ENCODE results near the gene EEFSEC.
"Not testable (repeated sequence)": the region's sequence is repeated elsewhere in the genome, so short reads cannot be mapped to it uniquely, and the experiment has no call there.

EEFSEC gene

DNA sequence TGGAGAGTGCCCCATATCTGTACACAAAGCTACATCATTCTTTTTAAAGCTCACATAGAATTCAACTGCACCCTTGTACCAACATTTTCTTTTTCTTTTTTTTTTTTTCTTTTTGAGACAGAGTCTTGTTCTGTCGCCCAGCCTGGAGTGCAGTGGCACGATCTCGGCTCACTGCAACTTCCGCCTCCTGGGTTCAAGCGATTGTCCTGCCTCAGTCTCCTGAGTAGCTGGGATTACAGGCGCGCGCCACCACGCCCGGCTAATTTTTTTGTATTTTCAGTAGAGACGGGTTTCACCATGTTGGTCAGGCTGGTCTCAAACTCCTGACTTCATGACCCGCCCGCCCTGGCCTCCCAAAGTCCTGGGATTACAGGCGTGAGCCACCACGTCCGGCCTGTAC, 1.1 kb downstream of the EEFSEC start:
- DNase-seq: not testable (repeated sequence)

DNA sequence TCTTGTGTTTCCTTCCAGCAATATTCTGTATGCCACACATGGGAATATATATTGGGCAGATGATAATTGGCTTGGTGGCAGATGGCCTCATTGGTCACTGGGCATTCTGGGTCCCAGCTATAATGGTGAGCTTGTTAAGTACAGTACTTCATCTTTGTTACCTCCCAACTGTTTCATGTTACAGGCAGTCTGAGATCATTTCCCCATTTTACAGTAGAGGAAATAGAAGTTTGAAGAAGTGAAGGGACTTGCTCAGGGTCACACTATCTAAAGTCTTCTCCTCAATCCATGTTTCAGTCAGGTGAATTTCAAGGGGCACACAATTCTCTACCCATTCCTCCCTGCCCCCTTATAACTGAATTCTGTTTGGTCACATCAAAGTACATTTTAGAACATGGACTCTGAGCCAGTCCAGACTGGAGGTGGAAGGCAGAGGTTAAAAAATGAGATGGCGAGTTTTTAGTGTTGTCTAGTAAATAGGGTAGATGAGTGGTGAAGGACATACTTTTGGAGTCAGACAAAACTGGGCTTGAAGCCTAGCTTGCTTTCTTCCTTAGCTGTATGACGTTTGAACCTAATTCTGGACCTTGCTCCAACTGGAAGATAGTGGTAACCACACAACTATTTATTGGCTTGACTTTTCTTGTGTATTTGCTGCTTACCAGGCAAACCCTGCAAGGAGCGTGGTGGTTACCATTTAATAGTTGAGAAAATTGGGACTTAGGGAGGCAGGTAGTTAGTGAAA, 2.5 kb downstream of the EEFSEC start:
- no peak for DNase-seq

DNA sequence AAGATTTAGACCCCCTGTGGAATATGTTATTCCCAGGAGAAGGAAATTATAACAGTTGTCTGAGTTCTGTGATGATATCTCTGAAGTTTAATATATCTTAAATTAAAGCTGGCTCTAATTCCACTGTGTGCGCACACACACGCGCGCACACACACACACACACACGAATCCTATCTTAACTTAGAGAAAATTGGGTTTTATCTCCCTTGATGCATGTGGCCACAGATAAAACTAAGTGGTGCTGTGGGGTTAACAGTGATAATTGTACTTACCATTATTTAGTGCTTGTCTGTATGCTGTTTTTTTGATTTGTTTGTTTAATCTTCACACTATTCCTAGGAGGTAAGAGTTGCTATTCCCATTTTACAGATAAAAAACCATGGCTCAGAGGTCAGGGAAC, 7.4 kb downstream of the EEFSEC start:
- DNase-seq: no peak

- DNase-seq: no peak
Measured at GRCh38 chr3:128163432-128163831, 10.2 kb downstream of the EEFSEC start.

DNA sequence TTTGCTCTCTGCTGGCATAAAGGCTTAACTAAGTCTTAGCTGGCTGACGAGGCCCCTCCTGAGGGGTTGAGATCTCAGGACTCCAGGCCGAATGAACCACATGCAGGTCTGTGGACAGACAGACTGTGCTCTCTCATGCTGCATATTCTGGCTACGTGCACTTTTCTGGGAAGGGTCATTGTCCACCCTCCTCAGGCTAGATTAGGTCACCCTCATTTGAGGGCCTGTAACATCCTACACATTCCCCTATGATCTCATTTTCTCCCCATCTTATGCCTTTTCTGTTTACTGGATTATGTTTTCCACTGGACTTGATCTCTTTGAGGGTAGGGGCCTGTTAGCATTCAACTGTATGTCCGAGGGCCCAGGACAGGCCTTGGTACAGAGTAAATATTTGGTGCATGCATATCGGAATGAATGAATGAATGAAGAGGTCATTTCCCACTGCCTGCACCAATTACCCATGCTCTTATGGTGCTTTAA, 13.7 kb downstream of the EEFSEC start:
- DNase-seq: no peak

DNA sequence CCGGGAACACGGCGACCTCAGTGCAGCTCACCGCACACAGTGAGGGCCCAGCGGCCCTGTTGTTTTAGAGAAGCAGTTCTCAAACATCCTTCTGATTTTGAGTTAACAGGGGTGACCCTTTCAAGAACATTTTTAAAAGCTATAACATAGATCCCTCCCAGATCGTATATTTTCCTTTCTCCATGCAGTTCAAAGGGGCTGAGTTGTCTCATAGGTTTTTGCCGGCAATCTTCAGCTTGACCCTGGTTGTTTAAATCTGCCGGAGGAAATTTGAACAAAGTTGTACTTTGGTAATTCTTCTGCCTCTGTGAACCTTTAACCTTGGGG, 14.3 kb downstream of the EEFSEC start:
- no peak for DNase-seq

DNA sequence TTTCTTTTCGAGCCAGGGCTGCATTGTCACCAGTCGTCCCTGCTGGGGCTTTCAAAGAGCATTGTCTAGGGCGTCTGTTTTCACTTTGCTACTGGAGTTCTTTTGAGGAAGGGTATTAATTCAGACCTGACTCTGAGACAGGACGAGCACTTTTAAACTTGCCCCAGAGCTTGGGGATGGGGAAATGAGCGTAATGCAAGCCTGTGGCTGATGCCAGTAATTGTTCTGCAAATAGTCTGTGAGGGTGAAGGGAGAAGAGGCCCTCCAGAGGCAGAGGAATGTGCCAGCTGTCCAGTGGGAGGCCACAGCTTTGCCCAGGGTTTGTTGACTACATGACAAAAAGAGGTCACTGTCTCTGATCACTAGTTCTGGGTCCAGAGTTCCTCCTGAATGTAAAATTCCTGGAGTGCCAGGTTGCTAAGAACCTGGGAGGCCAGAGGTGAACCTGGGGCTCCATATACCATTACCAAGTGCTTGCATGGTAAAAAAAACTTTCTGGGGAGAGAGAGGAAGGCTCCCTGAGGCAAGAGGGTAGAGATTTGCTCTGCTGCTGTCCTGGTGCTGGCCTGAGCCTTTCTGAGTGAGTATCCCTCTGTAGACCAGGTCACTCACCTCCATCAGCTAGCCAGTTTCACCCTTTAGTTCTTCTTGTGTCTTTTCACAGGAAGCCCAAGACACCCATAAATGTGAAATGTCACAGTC, 14.8 kb downstream of the EEFSEC start:
- no peak for DNase-seq

GRCh38 chr3:128168836-128169235, 15.6 kb downstream of the EEFSEC start:
- DNase-seq: no peak

DNA sequence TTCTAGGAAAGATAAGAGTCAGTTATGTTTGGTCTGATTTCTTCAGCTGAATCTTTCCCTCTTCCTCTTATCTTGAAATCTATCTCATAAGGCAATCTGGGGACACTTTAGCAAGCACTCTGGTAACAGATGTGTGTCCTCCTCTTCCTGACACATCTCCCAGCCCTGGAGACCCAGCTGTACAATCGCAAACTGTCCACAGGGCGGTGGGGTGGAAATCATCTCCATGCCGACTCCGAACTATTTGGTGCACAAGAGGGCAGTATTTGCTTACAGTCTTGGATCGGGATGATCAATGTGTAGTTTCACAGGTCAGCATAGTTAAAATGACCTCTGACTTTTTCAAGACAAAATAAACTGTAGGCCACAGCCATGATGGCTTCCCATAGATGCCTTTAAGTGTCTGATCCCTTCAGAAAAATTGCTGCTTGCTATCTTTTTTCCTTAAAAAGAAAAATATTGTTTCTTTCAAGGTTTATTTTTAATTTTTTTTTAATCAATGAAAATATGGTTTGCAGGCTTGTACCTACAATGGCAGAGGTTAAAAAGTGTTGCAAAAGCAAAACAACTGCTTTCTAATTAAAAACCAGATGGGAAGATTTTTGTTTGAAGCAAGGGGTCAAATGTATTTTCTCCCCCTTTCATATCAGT, 17.7 kb downstream of the EEFSEC start:
- no peak for DNase-seq

DNA sequence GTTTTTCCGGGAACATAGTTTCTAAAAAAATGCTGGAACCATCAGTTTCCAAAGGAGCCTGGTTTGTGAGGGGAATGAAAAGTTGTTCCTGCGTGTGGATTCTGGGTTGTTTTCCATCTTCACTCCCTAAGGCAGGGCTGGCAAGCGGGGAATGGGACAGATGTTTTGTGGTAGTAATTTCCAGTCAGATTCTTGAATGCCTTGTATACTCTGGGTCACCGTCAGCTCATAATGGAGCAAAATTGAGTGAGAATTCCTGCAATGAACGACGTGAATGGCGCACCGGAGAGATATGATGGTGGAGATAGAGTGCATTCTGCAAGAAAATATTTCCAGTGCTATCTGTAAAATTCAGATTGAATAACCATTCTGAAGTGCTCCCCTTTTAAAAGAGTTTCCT, 19.9 kb downstream of the EEFSEC start:
- no peak for DNase-seq

DNA sequence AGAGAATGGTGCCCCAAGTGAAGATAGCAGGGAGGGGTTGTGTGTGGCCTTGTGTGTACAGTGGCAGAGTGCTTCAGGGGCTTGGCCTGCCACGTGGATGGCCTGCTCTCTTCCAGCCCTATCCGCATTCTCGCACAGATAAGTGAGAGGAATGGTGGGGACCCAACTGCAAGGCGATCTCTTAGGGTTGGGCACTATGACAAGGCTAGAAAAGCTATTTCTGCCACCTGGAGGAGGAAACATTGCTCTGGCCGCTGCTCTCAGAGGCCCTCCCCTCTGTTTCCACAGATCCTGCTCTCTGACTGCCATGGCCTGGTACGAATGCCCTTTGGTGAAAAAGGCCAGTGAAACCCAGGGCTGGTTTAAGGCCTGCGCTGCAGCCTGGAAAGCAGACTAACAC, 20.6 kb downstream of the EEFSEC start:
- DNase-seq: no peak

GRCh38 chr3:128174675-128175590, 21.7 kb downstream of the EEFSEC start:
- DNase-seq: no peak

GRCh38 chr3:128175768-128176167, 22.5 kb downstream of the EEFSEC start:
- DNase-seq: no peak

GRCh38 chr3:128176276-128176833, 23.1 kb downstream of the EEFSEC start:
- DNase-seq: no peak

GRCh38 chr3:128177865-128178264, 24.6 kb downstream of the EEFSEC start:
- no peak for DNase-seq

GRCh38 chr3:128178782-128179483, 25.7 kb downstream of the EEFSEC start:
- no peak for DNase-seq

DNA sequence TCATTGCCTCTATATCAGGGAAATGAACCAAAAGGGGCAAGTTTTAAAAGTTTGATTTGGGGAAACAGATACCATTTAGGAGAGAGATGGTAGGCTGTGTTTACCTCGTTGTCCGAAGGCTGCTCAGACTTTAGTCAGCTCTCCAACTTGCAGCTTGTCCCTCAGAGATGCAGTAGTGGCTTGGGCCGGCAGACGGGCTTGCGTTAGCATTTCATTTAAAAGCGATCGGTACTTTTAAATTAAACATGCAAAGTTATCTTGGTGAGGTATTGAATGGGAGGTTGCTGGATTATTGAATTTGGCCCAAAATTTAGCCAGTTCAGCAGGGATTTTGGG, 26.2 kb downstream of the EEFSEC start:
- no peak for DNase-seq

DNA sequence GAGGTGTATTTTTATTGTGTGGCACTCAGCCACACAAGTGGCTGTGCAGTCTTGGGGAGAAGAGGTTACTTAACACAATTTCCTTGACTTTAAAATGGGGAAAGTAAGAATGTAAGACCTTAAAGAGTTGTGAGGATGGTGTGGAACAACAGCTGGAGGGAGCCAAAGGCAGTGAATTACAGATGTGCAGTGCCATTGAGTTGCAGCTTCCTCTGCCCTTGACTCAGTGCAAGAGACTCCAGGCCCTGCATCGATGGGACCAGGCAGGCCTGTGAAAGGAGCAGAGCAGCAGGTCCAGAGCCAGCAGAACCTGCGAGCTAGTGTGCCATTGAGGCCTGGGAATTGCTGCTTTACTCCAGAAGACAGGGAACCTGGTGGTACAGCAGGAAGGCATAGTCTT, 27.2 kb downstream of the EEFSEC start:
- DNase-seq: no peak

DNA sequence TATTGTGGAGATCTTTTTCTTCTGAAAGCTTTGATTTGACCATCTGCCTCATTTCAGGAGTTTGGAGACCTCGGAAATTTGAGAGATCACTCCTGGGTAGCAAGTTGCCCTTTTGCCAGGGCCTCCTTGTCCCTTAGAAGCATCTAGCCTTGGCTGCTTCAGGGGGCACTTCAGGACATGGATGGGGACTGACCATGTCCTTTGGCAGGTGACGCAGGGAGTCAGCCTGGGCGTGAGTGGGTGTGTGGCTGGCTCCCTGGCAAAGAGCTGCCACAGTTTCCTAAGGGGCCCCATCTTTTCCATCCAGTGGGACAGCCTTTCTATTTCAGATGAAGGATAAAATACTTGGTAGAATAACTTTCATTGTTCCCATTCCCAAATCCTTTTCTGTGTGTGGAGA, 27.6 kb downstream of the EEFSEC start:
- DNase-seq: no peak

GRCh38 chr3:128182656-128183055, 29.4 kb downstream of the EEFSEC start:
- DNase-seq: no peak

DNA sequence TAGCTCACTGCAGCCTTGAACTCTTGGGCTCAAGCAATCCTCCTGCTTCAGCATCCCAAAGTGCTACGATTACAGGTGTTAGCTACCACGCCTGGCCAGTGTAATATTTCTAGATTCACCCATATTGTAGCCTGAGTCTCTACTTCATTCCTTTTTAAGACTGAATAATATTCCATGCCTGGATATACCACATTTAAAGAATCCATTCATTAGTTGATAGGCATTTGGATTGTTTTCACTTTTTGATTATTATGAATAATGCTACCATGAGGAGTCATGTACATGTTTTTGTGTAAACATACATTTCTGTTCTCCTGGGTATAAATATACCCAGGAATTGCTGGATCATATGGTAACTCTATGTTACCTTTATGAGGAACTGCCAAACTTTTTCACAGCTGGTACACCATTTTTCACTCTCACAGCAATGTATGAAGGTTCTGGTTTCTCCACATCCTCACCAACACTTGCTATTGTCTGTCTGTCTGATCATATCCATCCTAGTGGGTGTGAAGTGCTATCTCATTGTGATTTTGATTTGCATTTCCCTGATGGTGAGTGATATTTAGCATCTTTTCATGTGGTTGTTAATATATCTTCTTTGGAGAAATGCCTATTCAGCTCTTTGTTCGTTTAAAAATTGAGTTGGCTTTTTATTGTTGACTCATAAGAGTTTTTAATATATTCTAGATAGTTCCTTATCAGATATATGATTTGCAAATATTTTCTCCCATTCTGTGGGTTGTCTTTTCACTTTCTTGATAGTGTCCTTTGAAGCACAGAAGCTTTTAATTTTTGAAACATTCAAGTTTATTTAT, 32.6 kb downstream of the EEFSEC start:
- DNase-seq: no peak

All from activated T-cell treated with anti-CD3 and anti-CD28 coated beads for 4 hours (primary cell).